GM23338 (cell line): ENCODE data around the gene NFKB1. TPM values are rescaled to one million over a fixed set of nuclear protein-coding genes. Genes with fewer than 3 reads are reported as not detected.

Experiments
- ATAC-seq: fragments of 200-7000 bp; cut with Tn5 transposase; 3 replicates; pipeline ENCODE4 v1.9.1; 2020
- DNase-seq: peaks from one replicate; pipeline ENCODE4 v3.0.0-alpha.2; 2015; ENCODE audit warnings: low spot score
- H2AFZ ChIP-seq: fragments of 200-600 bp; sonication (generic); 2 replicates; pipeline ENCODE4 v1.8.0; 2016; ENCODE audit warnings: antibody characterized with exemption, mild to moderate bottlenecking, moderate library complexity
- H3F3A ChIP-seq: fragments of 200-600 bp; sonication (generic); replicated peaks from 2 replicates; pipeline ENCODE4 v1.8.0; 2017; ENCODE audit warnings: antibody characterized with exemption, mixed run types, low read depth
- H3K27ac ChIP-seq: fragments of 200-600 bp; sonication (generic); 2 replicates; pipeline ENCODE4 v1.6.1; 2016; ENCODE audit warnings: low read depth
- H3K27me3 ChIP-seq: fragments of 200-600 bp; sonication (generic); 2 replicates; pipeline ENCODE4 v1.8.0; 2016; ENCODE audit warnings: mild to moderate bottlenecking, mixed run types, moderate library complexity; ENCODE audit not compliant: insufficient read depth
- H3K36me3 ChIP-seq: fragments of 200-600 bp; sonication (generic); 2 replicates; pipeline ENCODE4 v1.8.0; 2016; ENCODE audit warnings: mild to moderate bottlenecking; ENCODE audit not compliant: insufficient read depth
- H3K4me1 ChIP-seq: fragments of 200-600 bp; sonication (generic); 2 replicates; pipeline ENCODE4 v1.8.0; 2016; ENCODE audit warnings: mild to moderate bottlenecking, moderate library complexity; ENCODE audit not compliant: insufficient read depth
- H3K4me2 ChIP-seq: fragments of 200-600 bp; sonication (generic); 2 replicates; pipeline ENCODE4 v1.7.1; 2017; ENCODE audit warnings: mixed run types
- H3K4me3 ChIP-seq: fragments of 200-600 bp; sonication (generic); 2 replicates; pipeline ENCODE4 v1.6.1; 2016; ENCODE audit warnings: mixed run types
- H3K79me2 ChIP-seq: fragments of 200-600 bp; sonication (generic); replicated peaks from 2 replicates; pipeline ENCODE4 v1.8.0; 2017; ENCODE audit warnings: mild to moderate bottlenecking; ENCODE audit not compliant: insufficient read depth
- H3K9me2 ChIP-seq: fragments of 200-600 bp; sonication (generic); 2 replicates; pipeline ENCODE4 v1.8.0; 2017; ENCODE audit not compliant: insufficient read depth
- H4K20me1 ChIP-seq: fragments of 200-600 bp; sonication (generic); replicated peaks from 2 replicates; pipeline ENCODE4 v1.8.0; 2017; ENCODE audit warnings: mild to moderate bottlenecking; ENCODE audit not compliant: insufficient read depth
- H3K27ac Mint-ChIP-seq: 2 replicates; pipeline ENCODE4 v1.8.0; 2020; ENCODE audit warnings: inconsistent platforms, mild to moderate bottlenecking, moderate library complexity, mixed read lengths
- H3K27me3 Mint-ChIP-seq: 3 replicates; pipeline ENCODE4 v1.8.0; 2022; ENCODE audit warnings: low read depth, mild to moderate bottlenecking, moderate library complexity, mixed read lengths, inconsistent platforms; ENCODE audit not compliant: insufficient read depth, poor library complexity
- H3K36me3 Mint-ChIP-seq: 3 replicates; pipeline ENCODE4 v1.8.0; 2021; ENCODE audit warnings: low read depth, mild to moderate bottlenecking, inconsistent platforms, moderate library complexity, mixed read lengths
- H3K4me1 Mint-ChIP-seq: 3 replicates; pipeline ENCODE4 v1.8.0; 2020; ENCODE audit warnings: mild to moderate bottlenecking, inconsistent platforms, mixed read lengths
- H3K4me3 Mint-ChIP-seq: 3 replicates; pipeline ENCODE4 v1.8.0; 2021; ENCODE audit warnings: moderate library complexity, mild to moderate bottlenecking, inconsistent platforms, mixed read lengths
- H3K9me3 Mint-ChIP-seq: 3 replicates; pipeline ENCODE4 v1.8.0; 2020; ENCODE audit warnings: moderate library complexity, mild to moderate bottlenecking, inconsistent platforms, mixed read lengths
- CTCF ChIP-seq, 2 experiments: fragments of 200-600 bp in 1 of 2; sonication (generic) in 1 of 2; conservative IDR thresholded peaks; 2 replicates each; pipeline versions ENCODE4 v1.5.1 to v1.6.1; 2016 to 2017; ENCODE audit warnings: antibody characterized with exemption in 2 of 2, low read depth in 2 of 2, mild to moderate bottlenecking in 2 of 2, moderate library complexity in 1 of 2
- EZH2phosphoT487 ChIP-seq: fragments of 200-600 bp; sonication (generic); IDR thresholded peaks from one replicate; pipeline ENCODE4 v1.8.1; 2018; ENCODE audit warnings: antibody characterized with exemption; ENCODE audit not compliant: unreplicated experiment
- JUNB ChIP-seq: IDR thresholded peaks from one replicate; pipeline ENCODE4 v1.6.1; 2016; ENCODE audit warnings: antibody characterized with exemption; ENCODE audit not compliant: unreplicated experiment
- REST ChIP-seq: IDR thresholded peaks from one replicate; pipeline ENCODE4 v1.6.1; 2018; ENCODE audit warnings: antibody characterized with exemption; ENCODE audit not compliant: unreplicated experiment
- STAT1 ChIP-seq: IDR thresholded peaks from one replicate; pipeline ENCODE4 v1.6.1; 2016; ENCODE audit warnings: antibody characterized with exemption; ENCODE audit not compliant: unreplicated experiment
- ZNF114 ChIP-seq: fragments of 250-450 bp; sonication (Bioruptor Pico); IDR thresholded peaks from 2 replicates; pipeline ENCODE4 v1.5.0; 2020; ENCODE audit warnings: mild to moderate bottlenecking, moderate library complexity
- ZNF331 ChIP-seq: fragments of 250-450 bp; sonication (Bioruptor Pico); IDR thresholded peaks from 2 replicates; pipeline ENCODE4 v1.5.0; 2020; ENCODE audit warnings: low read depth, mild to moderate bottlenecking, moderate library complexity
- polyA plus RNA-seq: library from polyadenylated mRNA; unstranded; fragments of >200 nt; fragmentation: Nextera tagmentation; extraction: Ambion mirVana; gene quantifications from 2 replicates; pipeline ENCODE4 v1.2.1, GENCODE V29; 2016
- total RNA-seq: library from RNA; depleted of rRNA; stranded (reverse); fragments of >200 nt; shearing (Covaris generic); gene quantifications from 2 replicates; pipeline ENCODE4 v1.2.3, GENCODE V29; 2014
- TF ChIP-seq, protein P1 (sequence below): IDR thresholded peaks from 2 replicates; pipeline ENCODE4 v1.6.1; 2016; ENCODE audit warnings: antibody characterized with exemption

Gene NFKB1
- total and polyA plus RNA-seq, 2 experiments from 2014 or later = 0.82 to 4.6 TPM

- no peaks in the 10 kb centered on the region for H3K27me3 ChIP-seq
- no peaks in the 10 kb centered on the region for H4K20me1 ChIP-seq
- TF ChIP-seq REST (no peak), EZH2phosphoT487 (no peak), STAT1 (no peak), ZNF114 (CRISPR knock-in tag) (no peak), CTCF (conservative IDR thresholded peaks at IDR 0.05; ENCODE audit: low read depth in 2 of 2) (no peak)
- TF ChIP-seq, protein P1, sequence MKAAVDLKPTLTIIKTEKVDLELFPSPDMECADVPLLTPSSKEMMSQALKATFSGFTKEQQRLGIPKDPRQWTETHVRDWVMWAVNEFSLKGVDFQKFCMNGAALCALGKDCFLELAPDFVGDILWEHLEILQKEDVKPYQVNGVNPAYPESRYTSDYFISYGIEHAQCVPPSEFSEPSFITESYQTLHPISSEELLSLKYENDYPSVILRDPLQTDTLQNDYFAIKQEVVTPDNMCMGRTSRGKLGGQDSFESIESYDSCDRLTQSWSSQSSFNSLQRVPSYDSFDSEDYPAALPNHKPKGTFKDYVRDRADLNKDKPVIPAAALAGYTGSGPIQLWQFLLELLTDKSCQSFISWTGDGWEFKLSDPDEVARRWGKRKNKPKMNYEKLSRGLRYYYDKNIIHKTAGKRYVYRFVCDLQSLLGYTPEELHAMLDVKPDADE = no peak
- H3K27ac ChIP-seq = no peak overlapping the region
- no peaks in the 10 kb centered on the region for H3K27me3 Mint-ChIP-seq
- no peak overlapping the region for H3K4me2 ChIP-seq
- H3K4me1 ChIP-seq = peaks cover 12% of the 10 kb centered on the region; the same call in 1 of the 2 replicates
- H3K4me3 Mint-ChIP-seq = no peak overlapping the region
- H3K9me3 Mint-ChIP-seq = no peaks in the 10 kb centered on the region
- no peaks in the 10 kb centered on the region for H3K9me2 ChIP-seq
- DNase-seq = no peak
- H3K36me3 ChIP-seq = no peaks in the 10 kb centered on the region
- H3K36me3 Mint-ChIP-seq = no peaks in the 10 kb centered on the region
- peaks cover 13% of the 10 kb centered on the region for H3K4me1 Mint-ChIP-seq
- H2AFZ ChIP-seq = no peak overlapping the region
- ATAC-seq = peak; percentile 25; the same call in 1 of the 3 replicates
- H3K4me3 ChIP-seq = no peak overlapping the region
- H3K27ac Mint-ChIP-seq = no peak overlapping the region
- H3K79me2 ChIP-seq = no peaks in the 10 kb centered on the region
- no peaks in the 10 kb centered on the region for H3F3A ChIP-seq
Measured at GRCh38 chr4:102524691-102525090, 23.5 kb downstream of the NFKB1 start.

- no peaks in the 10 kb centered on the region for H3K36me3 Mint-ChIP-seq
- no peaks in the 10 kb centered on the region for H3F3A ChIP-seq
- TF ChIP-seq JUNB (no peak), ZNF114 (CRISPR knock-in tag) (no peak), ZNF331 (CRISPR knock-in tag) (no peak), REST (no peak)
- no peaks in the 10 kb centered on the region for H4K20me1 ChIP-seq
- ATAC-seq (no peak), DNase-seq (no peak)
- no peak overlapping the region for H3K4me3 Mint-ChIP-seq
- H3K36me3 ChIP-seq = no peaks in the 10 kb centered on the region
- no peaks in the 10 kb centered on the region for H3K9me3 Mint-ChIP-seq
- no peak overlapping the region for H3K4me3 ChIP-seq
- no peaks in the 10 kb centered on the region for H3K79me2 ChIP-seq
- no peak overlapping the region for H2AFZ ChIP-seq
- no peak overlapping the region for H3K4me2 ChIP-seq
- H3K27ac ChIP-seq = no peak overlapping the region
- H3K4me1 ChIP-seq = peaks cover 12% of the 10 kb centered on the region; the same call in 1 of the 2 replicates
- no peaks in the 10 kb centered on the region for H3K27me3 ChIP-seq
- no peaks in the 10 kb centered on the region for H3K27me3 Mint-ChIP-seq
- H3K9me2 ChIP-seq = no peaks in the 10 kb centered on the region
- no peak overlapping the region for H3K27ac Mint-ChIP-seq
- H3K4me1 Mint-ChIP-seq = peaks cover 13% of the 10 kb centered on the region
Measured at GRCh38 chr4:102525097-102525496, 23.9 kb downstream of the NFKB1 start.
